Activated CD8-positive, alpha-beta T cell treated with anti-CD3 and anti-CD28 coated beads for 36 hours (primary cell): ENCODE data around the gene PSORS1C2. TPM values are rescaled to one million over a fixed set of nuclear protein-coding genes. Genes with fewer than 3 reads are reported as not detected.

Experiments used
- ATAC-seq: fragments of 200-7000 bp; cut with Tn5 transposase; one replicate; pipeline ENCODE4 v1.10.0; 2021; ENCODE audit warnings: mild to moderate bottlenecking, moderate library complexity
- CTCF ChIA-PET: fragments of 350-600 bp; sonication (Branson Sonifier 250); formaldehyde crosslinking; loops from one replicate; lab custom pipeline; 2021; ENCODE audit warnings: antibody characterized with exemption; lab: Charles Lee
- POLR2A ChIA-PET: fragments of 350-600 bp; sonication (Branson Sonifier 250); formaldehyde crosslinking; loops from one replicate; lab custom pipeline; 2021; ENCODE audit warnings: antibody characterized with exemption; lab: Charles Lee
- DNase-seq: peaks from one replicate; pipeline ENCODE4 v3.0.0-alpha.2; 2020
- H3K27ac Mint-ChIP-seq: one replicate; pipeline ENCODE4 v1.8.0; 2021; ENCODE audit warnings: mild to moderate bottlenecking, mixed read lengths
- H3K27me3 Mint-ChIP-seq: one replicate; pipeline ENCODE4 v1.8.0; 2021; ENCODE audit warnings: mixed read lengths
- H3K36me3 Mint-ChIP-seq: one replicate; pipeline ENCODE4 v1.8.0; 2021; ENCODE audit warnings: low read depth, mixed read lengths
- H3K4me1 Mint-ChIP-seq: one replicate; pipeline ENCODE4 v1.8.0; 2021; ENCODE audit warnings: low read depth, mixed read lengths
- H3K4me3 Mint-ChIP-seq: one replicate; pipeline ENCODE4 v1.8.0; 2021; ENCODE audit warnings: mild to moderate bottlenecking, moderate library complexity, mixed read lengths
- H3K9me3 Mint-ChIP-seq: one replicate; pipeline ENCODE4 v1.8.0; 2021; ENCODE audit warnings: mixed read lengths
- intact Hi-C: fragments of 100-400 bp; cut with micrococcal nuclease; formaldehyde crosslinking; loops from one replicate; pipeline ENCODE4 v1.10.0; 2022
- total RNA-seq, 2 experiments: library from RNA; stranded (reverse); gene quantifications; one replicate each; pipeline ENCODE4 v1.2.3, GENCODE V29; 2021
- TF ChIP-seq, protein P1 (sequence below): fragments of 200-600 bp; IDR thresholded peaks from one replicate; pipeline ENCODE4 v1.8.0; 2022; ENCODE audit warnings: antibody characterized with exemption, mild to moderate bottlenecking

The PSORS1C2 gene
- total RNA-seq, 2 experiments from 2014 or later = not detected

DNA sequence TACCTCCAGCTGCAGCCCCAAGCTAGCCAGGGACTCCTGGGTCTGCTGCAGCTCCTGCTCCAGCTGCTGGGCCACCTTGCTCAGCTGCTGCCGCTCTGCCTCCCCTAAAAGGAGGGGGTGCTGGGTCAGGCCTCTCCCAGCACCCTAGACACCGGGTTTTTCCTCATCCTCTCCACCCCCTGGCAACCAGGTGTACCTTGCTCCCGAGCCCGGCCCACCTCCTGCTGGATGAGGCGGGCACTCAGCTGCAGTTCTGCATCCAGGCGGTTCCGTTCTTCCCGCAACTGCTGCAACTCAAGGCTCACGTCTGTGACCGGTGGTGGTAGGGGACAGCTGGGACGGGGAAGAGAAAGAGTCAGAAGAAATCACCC lies 6.1 kb upstream of the PSORS1C2 start:
- TF ChIP-seq, protein P1, sequence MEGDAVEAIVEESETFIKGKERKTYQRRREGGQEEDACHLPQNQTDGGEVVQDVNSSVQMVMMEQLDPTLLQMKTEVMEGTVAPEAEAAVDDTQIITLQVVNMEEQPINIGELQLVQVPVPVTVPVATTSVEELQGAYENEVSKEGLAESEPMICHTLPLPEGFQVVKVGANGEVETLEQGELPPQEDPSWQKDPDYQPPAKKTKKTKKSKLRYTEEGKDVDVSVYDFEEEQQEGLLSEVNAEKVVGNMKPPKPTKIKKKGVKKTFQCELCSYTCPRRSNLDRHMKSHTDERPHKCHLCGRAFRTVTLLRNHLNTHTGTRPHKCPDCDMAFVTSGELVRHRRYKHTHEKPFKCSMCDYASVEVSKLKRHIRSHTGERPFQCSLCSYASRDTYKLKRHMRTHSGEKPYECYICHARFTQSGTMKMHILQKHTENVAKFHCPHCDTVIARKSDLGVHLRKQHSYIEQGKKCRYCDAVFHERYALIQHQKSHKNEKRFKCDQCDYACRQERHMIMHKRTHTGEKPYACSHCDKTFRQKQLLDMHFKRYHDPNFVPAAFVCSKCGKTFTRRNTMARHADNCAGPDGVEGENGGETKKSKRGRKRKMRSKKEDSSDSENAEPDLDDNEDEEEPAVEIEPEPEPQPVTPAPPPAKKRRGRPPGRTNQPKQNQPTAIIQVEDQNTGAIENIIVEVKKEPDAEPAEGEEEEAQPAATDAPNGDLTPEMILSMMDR = no peak
- no peaks in the 10 kb centered on the region for H3K27me3 Mint-ChIP-seq
- intact Hi-C loops = no loop called here
- DNase-seq (no peak), ATAC-seq (no peak)
- no peaks in the 10 kb centered on the region for H3K9me3 Mint-ChIP-seq
- CTCF ChIA-PET = interaction anchor here (0.8 kb wide), 1 partner anchor 228 kb away, joined by 3 read pairs; no protein-coding TSS in a partner anchor
- H3K4me3 Mint-ChIP-seq = no peak overlapping the region
- H3K36me3 Mint-ChIP-seq = peaks cover 2% of the 10 kb centered on the region
- H3K4me1 Mint-ChIP-seq = no peaks in the 10 kb centered on the region
- POLR2A ChIA-PET = interaction anchor here (1.6 kb wide), 1 partner anchor 52 kb away, joined by 10 read pairs; no protein-coding TSS in a partner anchor
- no peak overlapping the region for H3K27ac Mint-ChIP-seq

DNA sequence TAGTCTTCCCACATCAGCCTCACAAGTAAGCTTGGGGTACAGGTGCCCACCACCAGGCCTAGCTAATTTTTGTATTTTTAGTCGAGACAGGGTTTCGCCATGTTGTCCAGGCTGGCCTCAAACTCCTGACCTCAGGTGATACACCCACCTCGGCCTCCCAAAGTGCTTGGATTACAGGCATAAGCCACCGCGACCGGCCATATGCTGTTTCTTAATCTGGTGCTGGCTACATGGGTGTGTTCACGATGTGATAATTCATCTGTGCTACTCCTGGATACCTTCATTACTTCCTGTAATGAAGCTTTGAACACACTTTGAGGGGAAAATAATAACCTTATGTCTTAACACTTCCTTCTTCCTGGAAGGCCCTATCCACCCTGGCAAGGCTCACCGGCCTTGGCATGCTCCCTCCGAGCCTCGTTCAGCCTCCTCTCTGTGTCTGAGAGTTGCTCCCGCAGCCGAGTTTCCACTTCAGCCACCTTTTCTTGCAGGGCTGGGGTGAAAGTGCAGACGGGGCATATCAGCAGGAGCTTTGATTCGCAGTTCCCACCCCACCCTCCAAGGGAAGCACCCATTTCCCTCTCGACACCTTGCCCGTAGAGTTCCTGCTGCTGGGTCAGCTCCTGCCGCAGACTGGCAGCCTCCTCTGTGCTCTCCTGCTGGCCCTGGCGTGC lies 5.6 kb upstream of the PSORS1C2 start:
- Mint-ChIP-seq H3K9me3 (no peaks in the 10 kb centered on the region), H3K27me3 (no peaks in the 10 kb centered on the region), H3K4me1 (no peaks in the 10 kb centered on the region), H3K4me3 (no peak overlapping the region), H3K27ac (no peak overlapping the region), H3K36me3 (peaks cover 2% of the 10 kb centered on the region)
- POLR2A ChIA-PET = interaction anchor here (1.1 to 1.6 kb wide), 2 partner anchors 52 to 287 kb away, joined by 3 to 10 read pairs; no protein-coding TSS in a partner anchor
- TF ChIP-seq, protein P1 = no peak
- intact Hi-C loops = no loop called here
- ATAC-seq = no peak
- DNase-seq = no peak
- CTCF ChIA-PET = interaction anchor here (0.8 kb wide), 1 partner anchor 229 kb away, joined by 3 read pairs; no protein-coding TSS in a partner anchor

DNA sequence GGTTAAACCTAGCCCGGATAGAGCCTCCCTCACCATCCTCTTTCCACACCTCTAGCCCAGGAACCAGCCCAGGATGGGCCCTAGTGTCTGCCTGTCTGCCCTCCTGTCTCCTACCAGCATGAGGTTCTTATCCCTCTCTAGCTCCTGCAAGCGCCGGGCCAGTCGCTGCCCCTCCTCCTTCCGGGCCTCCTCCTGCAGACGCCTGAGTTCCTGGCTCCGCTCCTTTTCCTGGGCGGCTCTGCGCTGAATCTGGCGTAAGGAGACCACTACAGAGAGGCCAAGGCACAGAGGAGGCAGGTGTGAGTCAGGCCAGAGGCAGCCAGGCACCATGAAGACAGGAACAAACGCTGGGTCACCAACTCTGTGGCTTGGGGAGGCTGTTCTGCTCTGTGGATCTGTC lies 4.3 kb upstream of the PSORS1C2 start:
- no peaks in the 10 kb centered on the region for H3K9me3 Mint-ChIP-seq
- TF ChIP-seq, protein P1 = no peak
- ChIA-PET CTCF (interaction anchor here (1.6 kb wide), 1 partner anchor 16 kb away, joined by 3 read pairs; no protein-coding TSS in a partner anchor), POLR2A (interaction anchor here (0.6 to 1.1 kb wide), 2 partner anchors 285 to 423 kb away, joined by 3 to 6 read pairs; no protein-coding TSS in a partner anchor)
- H3K4me3 Mint-ChIP-seq = no peak overlapping the region
- no peak for ATAC-seq
- H3K27ac Mint-ChIP-seq = no peak overlapping the region
- DNase-seq = no peak
- peaks cover 2% of the 10 kb centered on the region for H3K36me3 Mint-ChIP-seq
- intact Hi-C loops = no loop called here
- H3K27me3 Mint-ChIP-seq = no peaks in the 10 kb centered on the region
- no peaks in the 10 kb centered on the region for H3K4me1 Mint-ChIP-seq

DNA sequence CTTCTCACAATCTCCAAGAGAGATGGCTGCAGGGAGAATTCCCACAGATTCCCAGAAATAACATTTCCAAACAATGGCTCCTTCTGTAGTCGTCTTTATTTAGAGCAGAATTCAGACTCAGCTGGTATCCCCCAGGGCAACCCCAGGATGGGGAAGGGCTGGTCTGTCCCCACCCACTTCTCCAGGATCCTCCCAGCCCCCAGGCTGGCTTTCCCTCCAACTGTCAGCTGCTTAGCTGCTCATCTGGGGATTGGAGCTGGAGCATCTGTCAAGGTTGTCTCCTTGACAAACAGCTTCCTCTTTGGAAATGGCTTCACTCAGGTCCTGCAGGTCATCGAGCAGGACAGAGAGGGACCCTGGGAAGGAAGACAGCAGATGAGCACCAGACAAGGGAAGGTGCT lies 3.5 kb upstream of the PSORS1C2 start:
- Mint-ChIP-seq H3K27ac (no peak overlapping the region), H3K27me3 (no peaks in the 10 kb centered on the region), H3K36me3 (peaks cover 2% of the 10 kb centered on the region), H3K4me3 (no peak overlapping the region), H3K4me1 (peaks cover 4% of the 10 kb centered on the region), H3K9me3 (no peaks in the 10 kb centered on the region)
- ChIA-PET POLR2A (interaction anchor here (0.7 kb wide), 1 partner anchor 18 kb away, joined by 3 read pairs; no protein-coding TSS in a partner anchor), CTCF (interaction anchor here (1.4 to 1.6 kb wide), 2 partner anchors 15 to 224 kb away, joined by 3 to 4 read pairs; no protein-coding TSS in a partner anchor)
- TF ChIP-seq, protein P1 = no peak
- ATAC-seq (no peak), DNase-seq (no peak)
- intact Hi-C loops = no loop called here

DNA sequence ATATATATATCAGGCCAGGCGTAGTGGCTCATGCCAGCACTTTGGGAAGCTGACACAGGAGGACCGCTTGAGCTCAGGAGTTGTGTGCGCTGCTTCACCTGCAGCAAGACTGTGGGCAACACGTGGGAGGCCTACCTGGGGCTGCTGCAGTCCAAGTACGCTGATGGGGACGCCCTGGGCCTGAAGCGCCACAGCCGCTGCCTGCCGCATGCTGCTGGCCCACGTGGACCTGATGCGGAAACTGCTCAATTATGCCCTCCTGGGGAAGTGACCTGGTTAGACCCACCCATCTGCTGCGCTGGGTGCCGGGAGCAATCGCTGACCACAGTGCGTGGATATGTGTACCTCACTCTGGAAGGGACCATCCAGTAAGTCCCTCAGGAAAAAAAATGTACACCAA lies 1.8 kb upstream of the PSORS1C2 start:
- H3K4me1 Mint-ChIP-seq = peaks cover 4% of the 10 kb centered on the region
- ATAC-seq (no peak), DNase-seq (no peak)
- H3K36me3 Mint-ChIP-seq = peaks cover 2% of the 10 kb centered on the region
- no peaks in the 10 kb centered on the region for H3K9me3 Mint-ChIP-seq
- H3K4me3 Mint-ChIP-seq = no peak overlapping the region
- H3K27ac Mint-ChIP-seq = no peak overlapping the region
- CTCF ChIA-PET = interaction anchor here (1.4 kb wide), 1 partner anchor 226 kb away, joined by 5 read pairs; no protein-coding TSS in a partner anchor
- no peaks in the 10 kb centered on the region for H3K27me3 Mint-ChIP-seq
- TF ChIP-seq, protein P1 = no peak
- POLR2A ChIA-PET = no interaction called here
- intact Hi-C loops = no loop called here
